Breast epithelium (tissue), 3 donors: ENCODE data around the gene RAPGEF4.

Experiments used
- POLR2AphosphoS5 ChIP-seq, 3 donors: sonication (generic); formaldehyde crosslinking; IDR thresholded peaks; one replicate each; pipeline ENCODE4 v1.6.1; 2017; ENCODE audit warnings: antibody characterized with exemption in 3 of 3
- TF ChIP-seq, protein P1 (sequence below), 3 donors: fragments of 450-650 bp; IDR thresholded peaks; one replicate each; pipeline ENCODE4 v1.5.1; 2016 to 2017; ENCODE audit warnings: antibody characterized with exemption in 3 of 3, mild to moderate bottlenecking in 3 of 3, moderate library complexity in 3 of 3

DNA sequence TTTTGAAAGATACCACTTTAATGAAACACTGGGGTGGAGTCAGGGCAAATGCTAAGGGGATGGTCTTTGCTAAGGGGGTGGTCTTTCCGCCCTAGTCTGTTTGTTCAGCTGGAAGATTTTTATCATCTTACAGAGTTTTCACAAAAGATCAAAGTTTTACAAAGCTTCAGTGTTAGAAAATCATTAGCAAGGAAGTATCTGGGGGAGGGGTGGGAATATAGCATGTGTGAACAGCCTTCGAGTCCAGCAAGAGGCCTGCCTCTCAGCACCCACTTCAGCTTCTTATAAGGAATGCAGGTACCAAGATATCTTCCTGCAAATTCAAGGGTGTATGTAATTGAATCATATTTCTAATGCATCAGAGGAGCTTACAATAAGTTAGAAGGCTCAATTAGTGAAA is 112.9 kb downstream of the RAPGEF4 start:
- no peak for TF ChIP-seq POLR2AphosphoS5 (IDR thresholded peaks at IDR 0.05)
- TF ChIP-seq, protein P1, sequence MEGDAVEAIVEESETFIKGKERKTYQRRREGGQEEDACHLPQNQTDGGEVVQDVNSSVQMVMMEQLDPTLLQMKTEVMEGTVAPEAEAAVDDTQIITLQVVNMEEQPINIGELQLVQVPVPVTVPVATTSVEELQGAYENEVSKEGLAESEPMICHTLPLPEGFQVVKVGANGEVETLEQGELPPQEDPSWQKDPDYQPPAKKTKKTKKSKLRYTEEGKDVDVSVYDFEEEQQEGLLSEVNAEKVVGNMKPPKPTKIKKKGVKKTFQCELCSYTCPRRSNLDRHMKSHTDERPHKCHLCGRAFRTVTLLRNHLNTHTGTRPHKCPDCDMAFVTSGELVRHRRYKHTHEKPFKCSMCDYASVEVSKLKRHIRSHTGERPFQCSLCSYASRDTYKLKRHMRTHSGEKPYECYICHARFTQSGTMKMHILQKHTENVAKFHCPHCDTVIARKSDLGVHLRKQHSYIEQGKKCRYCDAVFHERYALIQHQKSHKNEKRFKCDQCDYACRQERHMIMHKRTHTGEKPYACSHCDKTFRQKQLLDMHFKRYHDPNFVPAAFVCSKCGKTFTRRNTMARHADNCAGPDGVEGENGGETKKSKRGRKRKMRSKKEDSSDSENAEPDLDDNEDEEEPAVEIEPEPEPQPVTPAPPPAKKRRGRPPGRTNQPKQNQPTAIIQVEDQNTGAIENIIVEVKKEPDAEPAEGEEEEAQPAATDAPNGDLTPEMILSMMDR (IDR thresholded peaks at IDR 0.05), result no peak
